Stimulated activated CD8-positive, alpha-beta memory T cell treated with anti-CD3 and anti-CD28 coated beads, Interleukin-4, amount 100 ng/mL, for 24 hours (primary cell): Measurements from ENCODE around the gene CD46.

Source experiments
- DNase-seq: peaks from one replicate; pipeline ENCODE4 v3.0.0-alpha.2; 2020; ENCODE audit warnings: low read depth

Gene CD46

GRCh38 chr1:207814469-207814868, 62.6 kb downstream of the CD46 start:
- DNase-seq = no peak

GRCh38 chr1:207815466-207815865, 63.6 kb downstream of the CD46 start:
- no peak for DNase-seq

- no peak for DNase-seq
These were observed 64.0 kb downstream of the CD46 start for GRCh38 chr1:207815913-207816291.

GRCh38 chr1:207817166-207817565, 65.3 kb downstream of the CD46 start:
- DNase-seq = no peak

GRCh38 chr1:207817778-207818751, 66.2 kb downstream of the CD46 start:
- no peak for DNase-seq

GRCh38 chr1:207818971-207819451, 67.2 kb downstream of the CD46 start:
- no peak for DNase-seq

- DNase-seq = no peak
These were observed 69.0 kb downstream of the CD46 start for GRCh38 chr1:207820568-207821463.

GRCh38 chr1:207821464-207822045, 69.7 kb downstream of the CD46 start:
- DNase-seq = no peak

GRCh38 chr1:207822124-207822601, 70.3 kb downstream of the CD46 start:
- DNase-seq = no peak

GRCh38 chr1:207822602-207823451, 71.0 kb downstream of the CD46 start:
- DNase-seq = peak; percentile 38

GRCh38 chr1:207823531-207823879, 71.7 kb downstream of the CD46 start:
- DNase-seq = no peak

- peak; percentile 42 for DNase-seq
These were observed 72.2 kb downstream of the CD46 start for GRCh38 chr1:207823880-207824566.

GRCh38 chr1:207824691-207825408, 73.0 kb downstream of the CD46 start:
- DNase-seq = no peak

GRCh38 chr1:207825409-207825695, 73.5 kb downstream of the CD46 start:
- no peak for DNase-seq

GRCh38 chr1:207825719-207826556, 74.1 kb downstream of the CD46 start:
- DNase-seq = peak; percentile 76

GRCh38 chr1:207826557-207827487, 75.0 kb downstream of the CD46 start:
- no peak for DNase-seq

- DNase-seq = no peak
These were observed 75.6 kb downstream of the CD46 start for GRCh38 chr1:207827488-207827830.

- no peak for DNase-seq
These were observed 76.2 kb downstream of the CD46 start for GRCh38 chr1:207828046-207828445.
